ENCODE results near the gene ATG2A.

DNA sequence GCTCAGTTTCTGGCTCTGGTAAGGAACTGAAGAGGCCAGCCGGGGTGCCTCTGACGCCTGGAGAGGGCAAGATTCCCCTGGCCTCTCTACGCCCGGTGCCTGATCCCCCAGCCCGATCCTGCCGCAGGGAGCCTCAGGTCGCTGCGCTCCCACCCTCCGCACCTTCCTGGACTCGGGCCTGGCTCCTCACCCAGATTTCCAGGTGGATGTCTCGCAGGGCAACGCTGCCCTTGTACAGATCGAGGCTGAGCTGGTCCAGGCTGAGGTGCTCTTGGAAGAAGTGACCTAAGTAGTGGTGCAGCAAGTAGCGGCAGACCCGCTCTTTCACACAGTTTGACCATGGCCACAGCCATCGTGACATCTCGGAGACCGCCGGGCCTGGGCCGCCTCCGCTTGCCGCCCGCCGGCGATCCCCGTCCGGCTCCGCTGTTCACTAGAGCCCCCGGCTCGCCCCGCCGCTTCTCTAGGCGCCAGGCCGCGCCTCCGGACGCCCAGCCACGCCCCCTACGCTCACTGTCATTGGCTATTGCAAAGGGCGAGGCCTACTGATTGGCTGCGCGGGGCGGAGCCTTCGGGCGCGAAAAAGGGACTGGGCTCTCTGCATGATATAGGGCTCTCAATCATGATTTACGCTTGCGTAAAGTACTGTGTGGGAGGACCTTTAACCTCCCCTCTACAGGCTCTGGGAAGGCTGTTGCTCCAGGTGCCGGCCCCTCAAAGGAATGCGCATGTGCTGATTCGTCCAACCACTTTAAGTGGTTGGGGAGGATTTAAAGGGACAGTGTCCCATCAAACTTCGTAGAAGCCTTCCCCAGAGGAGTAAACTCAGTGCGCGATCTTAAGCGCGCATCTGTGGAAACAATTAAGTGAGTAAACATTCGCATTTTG, at the start of gene ATG2A:
- TF ChIP-seq PHF8 (conservative IDR thresholded peaks at IDR 0.05; ENCODE audit: low read depth, low read length) (peak; percentile 90), SP1 (IDR thresholded peaks at IDR 0.05; ENCODE audit: low read depth, low read length) (peak; percentile 85; the same call in 1 of the 2 replicates), POLR2AphosphoS5 (IDR thresholded peaks at IDR 0.05; ENCODE audit: low read depth, low read length) (no peak; the same call in 1 of the 2 replicates), POLR2A (IDR thresholded peaks at IDR 0.05; ENCODE audit: control extremely low read depth in 1 of 2, low read depth in 2 of 2, low read length in 2 of 2) (0 out of 3 replicates have a peak, but pooled peaks of 1 of the 2 experiments have one; percentile 36), EP300 (IDR thresholded peaks at IDR 0.05; ENCODE audit: borderline replicate concordance in 1 of 2, low read depth in 2 of 2, low read length in 2 of 2) (no peak), EGR1 (IDR thresholded peaks at IDR 0.05; ENCODE audit: borderline replicate concordance, low read depth, low read length) (0 out of 2 replicates have a peak, but pooled peaks have one; percentile 48), CREB1 (IDR thresholded peaks at IDR 0.05) (no peak), ZNF274 (IDR thresholded peaks at IDR 0.05; ENCODE audit: borderline replicate concordance, extremely low read depth, low read length) (no peak)
- TF ChIP-seq, protein P1, sequence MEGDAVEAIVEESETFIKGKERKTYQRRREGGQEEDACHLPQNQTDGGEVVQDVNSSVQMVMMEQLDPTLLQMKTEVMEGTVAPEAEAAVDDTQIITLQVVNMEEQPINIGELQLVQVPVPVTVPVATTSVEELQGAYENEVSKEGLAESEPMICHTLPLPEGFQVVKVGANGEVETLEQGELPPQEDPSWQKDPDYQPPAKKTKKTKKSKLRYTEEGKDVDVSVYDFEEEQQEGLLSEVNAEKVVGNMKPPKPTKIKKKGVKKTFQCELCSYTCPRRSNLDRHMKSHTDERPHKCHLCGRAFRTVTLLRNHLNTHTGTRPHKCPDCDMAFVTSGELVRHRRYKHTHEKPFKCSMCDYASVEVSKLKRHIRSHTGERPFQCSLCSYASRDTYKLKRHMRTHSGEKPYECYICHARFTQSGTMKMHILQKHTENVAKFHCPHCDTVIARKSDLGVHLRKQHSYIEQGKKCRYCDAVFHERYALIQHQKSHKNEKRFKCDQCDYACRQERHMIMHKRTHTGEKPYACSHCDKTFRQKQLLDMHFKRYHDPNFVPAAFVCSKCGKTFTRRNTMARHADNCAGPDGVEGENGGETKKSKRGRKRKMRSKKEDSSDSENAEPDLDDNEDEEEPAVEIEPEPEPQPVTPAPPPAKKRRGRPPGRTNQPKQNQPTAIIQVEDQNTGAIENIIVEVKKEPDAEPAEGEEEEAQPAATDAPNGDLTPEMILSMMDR (IDR thresholded peaks at IDR 0.05; ENCODE audit: control extremely low read depth in 1 of 3, insufficient read depth in 1 of 3, low read depth in 1 of 3, low read length in 3 of 3) = no peak
